Glomerular visceral epithelial cell (primary cell): ENCODE results near the gene ALDH8A1.
"Not testable (repeated sequence)": the region's sequence is repeated elsewhere in the genome, so short reads cannot be mapped to it uniquely, and the experiment has no call there.

Experiments
- DNase-seq: peaks from one replicate; pipeline ENCODE4 v3.0.0-alpha.2; 2016; ENCODE audit errors: extremely low spot score

The ALDH8A1 gene

DNA sequence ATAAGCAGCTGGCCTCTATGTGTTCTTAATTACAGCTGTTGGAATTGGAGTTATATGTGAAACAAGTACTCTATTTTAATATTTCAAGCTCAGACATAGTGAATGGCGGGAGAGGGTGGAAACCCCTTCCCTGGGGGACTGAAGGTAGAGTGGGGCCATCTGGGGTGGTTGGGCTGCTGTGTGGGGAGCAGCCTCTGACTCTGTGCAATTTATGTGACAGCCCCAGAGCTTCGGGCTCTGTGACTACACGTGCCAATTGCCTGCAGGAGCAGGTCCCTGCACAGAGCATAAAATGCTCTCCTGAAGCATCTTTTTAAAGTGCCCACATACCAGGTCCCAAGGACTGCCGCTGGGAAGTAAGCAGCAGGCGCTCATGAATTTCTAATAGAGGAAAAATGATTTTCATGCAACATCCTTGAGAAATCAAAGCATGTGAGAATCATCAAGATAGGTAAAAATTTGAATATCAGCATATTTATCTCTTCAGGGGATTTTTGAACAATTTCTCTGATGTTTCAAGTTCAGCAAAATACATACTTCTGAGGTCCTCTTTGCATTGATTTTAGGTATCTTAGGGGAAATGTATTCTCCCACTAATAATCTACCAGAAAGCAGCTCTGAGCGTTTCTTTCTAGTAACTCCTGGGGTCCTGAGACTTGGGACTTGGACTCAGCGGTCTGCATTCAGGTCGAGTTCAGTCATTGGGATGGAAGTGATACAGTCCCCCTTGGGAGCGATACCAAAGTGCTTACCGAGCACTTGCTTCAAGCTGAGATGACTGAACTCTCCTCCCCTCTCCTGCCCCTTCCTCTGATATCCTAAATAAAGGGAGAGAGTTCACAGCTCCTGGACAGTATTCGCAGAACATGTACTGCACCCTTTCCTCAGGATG is 40.0 kb downstream of the ALDH8A1 start:
- DNase-seq = no peak

GRCh38 chr6:134908906-134909516 is 40.9 kb downstream of the ALDH8A1 start:
- peak; percentile 96 for DNase-seq

- not testable (repeated sequence) for DNase-seq
These were observed 45.2 kb downstream of the ALDH8A1 start for GRCh38 chr6:134904731-134905130.

- no peak for DNase-seq
These were observed 46.5 kb downstream of the ALDH8A1 start for GRCh38 chr6:134903448-134903847.

- DNase-seq = no peak
These were observed 47.0 kb downstream of the ALDH8A1 start for GRCh38 chr6:134902936-134903335.

GRCh38 chr6:134902074-134902861 is 47.6 kb downstream of the ALDH8A1 start:
- DNase-seq = no peak

- DNase-seq = no peak
These were observed 51.3 kb downstream of the ALDH8A1 start for GRCh38 chr6:134898575-134898974.

- DNase-seq = not testable (repeated sequence)
These were observed 51.7 kb downstream of the ALDH8A1 start for GRCh38 chr6:134898166-134898565.

DNA sequence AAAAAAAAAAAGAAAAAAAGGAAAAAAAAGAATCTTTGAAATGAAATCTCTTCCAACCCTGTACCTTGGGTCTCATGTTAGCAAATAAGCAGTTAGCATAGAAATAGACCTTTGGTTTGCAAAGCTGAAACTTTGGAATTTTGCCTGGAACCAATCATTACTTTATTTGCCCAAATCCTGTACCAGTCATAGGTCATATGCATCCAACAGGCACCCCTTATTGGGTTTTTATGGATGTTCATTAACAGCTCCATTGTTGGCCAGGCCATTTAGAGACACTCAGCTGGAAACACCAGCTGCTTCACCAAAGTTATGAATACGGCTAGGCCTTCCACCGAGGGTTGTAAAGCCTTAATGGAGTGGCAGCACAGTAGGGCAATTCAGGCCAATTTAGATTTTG is 53.0 kb downstream of the ALDH8A1 start:
- no peak for DNase-seq

- DNase-seq = no peak
These were observed 55.1 kb downstream of the ALDH8A1 start for GRCh38 chr6:134894800-134895199.

GRCh38 chr6:134892362-134892761 is 57.5 kb downstream of the ALDH8A1 start:
- no peak for DNase-seq

- no peak for DNase-seq
These were observed 58.3 kb downstream of the ALDH8A1 start for GRCh38 chr6:134891633-134892032.

DNA sequence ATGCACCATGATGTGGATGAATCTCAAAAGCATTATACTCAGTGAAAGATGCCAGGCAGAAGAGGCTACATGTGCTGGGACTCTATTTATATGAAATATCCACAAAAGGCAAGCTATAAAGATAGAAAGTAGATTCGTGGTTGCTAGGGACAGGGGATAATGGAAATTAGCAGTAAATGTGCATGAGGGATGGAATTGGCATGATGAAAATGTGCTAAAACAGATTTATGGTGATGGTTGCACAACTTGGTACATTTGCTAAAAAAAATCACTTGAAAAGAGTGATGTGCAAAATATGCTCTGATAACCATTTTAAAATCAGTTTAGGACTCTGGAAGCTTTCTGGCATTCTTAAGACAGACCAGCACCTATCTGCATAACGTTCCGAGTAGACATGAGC is 61.6 kb downstream of the ALDH8A1 start:
- no peak for DNase-seq

DNA sequence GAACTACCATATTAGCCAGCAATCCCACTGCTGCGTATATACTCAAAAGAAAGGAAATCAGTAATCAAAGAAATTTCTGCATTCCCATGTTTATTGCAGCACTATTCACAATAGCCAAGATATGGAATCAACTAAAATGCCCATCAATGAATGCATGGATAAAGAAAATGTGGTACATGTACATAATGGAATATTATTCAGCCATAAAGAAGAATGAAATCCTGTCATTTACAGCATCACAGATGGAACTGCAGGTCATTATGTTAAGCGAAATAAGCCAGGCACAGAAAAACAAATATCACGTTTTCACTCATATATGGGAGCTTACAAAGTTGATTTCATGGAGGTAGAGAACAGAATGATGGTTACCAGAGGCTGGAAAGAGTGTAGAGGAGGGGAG is 65.1 kb downstream of the ALDH8A1 start:
- no peak for DNase-seq

DNA sequence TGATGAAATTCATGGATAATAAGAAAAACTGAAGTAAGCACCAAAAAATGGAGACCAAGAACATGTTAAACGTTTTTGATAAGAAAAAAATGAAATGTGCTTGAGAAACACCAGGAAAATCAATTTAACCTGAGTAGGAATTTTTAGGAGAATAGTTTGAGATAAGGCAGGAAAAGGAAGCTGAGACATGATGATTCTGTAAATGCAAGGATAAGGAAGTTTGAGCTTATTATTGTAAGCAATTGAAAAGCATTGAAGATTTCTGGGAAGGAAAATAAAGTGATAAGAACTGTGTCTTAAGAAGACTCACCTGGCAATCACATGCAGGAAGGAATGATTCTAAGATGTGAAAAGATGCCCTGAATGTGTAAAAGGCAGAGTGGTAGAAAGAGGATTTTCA is 66.6 kb downstream of the ALDH8A1 start:
- DNase-seq = no peak

GRCh38 chr6:134882426-134883038 is 67.4 kb downstream of the ALDH8A1 start:
- DNase-seq = peak; percentile 53

DNA sequence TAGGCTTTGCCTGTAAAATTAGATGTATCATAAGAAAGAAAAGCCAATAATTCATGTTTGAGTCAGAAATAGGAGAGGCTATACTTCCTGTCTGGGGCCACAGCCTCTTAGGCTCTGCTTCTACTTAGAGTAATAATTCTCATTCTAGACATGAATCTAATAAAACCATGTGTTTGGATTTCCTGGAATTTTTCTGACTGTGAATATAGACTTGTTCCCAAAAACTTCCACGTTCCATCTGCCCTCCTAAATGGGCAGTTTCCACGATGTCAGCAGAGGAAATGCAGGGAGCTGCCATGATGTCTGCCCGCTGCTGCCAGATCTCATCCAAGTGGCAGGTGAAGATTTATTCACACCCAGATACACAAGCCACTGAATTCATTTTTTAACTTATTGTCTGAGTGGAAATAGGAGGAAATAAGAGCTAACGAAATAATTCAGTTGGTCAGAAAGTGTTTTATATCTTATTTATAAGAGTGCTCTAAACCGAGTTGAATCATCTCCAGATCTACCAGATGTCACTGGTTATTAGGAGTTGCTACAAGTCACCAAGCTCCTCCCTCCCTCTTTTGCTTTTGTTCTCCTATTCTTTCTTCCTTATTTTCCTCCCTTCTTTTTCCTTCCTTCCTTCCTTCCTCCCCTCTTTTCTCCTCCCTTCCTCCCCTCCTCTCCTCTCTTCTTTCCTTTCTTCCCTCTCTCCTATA is 69.3 kb downstream of the ALDH8A1 start:
- DNase-seq = no peak

- no peak for DNase-seq
These were observed 71.8 kb downstream of the ALDH8A1 start for GRCh38 chr6:134878136-134878535.

GRCh38 chr6:134875367-134875766 is 74.5 kb downstream of the ALDH8A1 start:
- no peak for DNase-seq

- no peak for DNase-seq
These were observed 76.2 kb downstream of the ALDH8A1 start for GRCh38 chr6:134873500-134874388.
